Measurements from ENCODE around the gene CASZ1.

The CASZ1 gene

DNA sequence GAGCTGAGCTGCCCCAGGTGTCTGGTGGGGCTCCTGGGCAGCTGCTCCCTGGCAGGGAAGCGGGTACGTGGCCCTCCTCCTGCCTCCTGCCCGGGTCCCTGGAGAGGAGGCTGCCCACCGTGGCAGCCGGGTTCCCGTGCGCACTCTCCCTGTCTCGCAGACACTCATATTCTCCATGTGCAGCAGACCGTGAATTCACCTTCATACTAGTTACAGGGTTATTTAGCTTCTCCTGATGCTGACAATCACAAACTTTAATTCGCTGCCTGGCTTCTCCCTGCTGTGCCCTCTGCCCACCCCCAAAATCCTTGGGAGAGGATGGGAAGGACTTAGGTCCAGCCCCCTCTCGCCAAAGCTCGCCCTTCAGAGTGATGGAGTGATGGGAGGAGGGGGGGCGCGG lies 95.3 kb downstream of the CASZ1 start:
- TF ChIP-seq TEAD4 (IDR thresholded peaks at IDR 0.05) (no peak), FOXM1 (IDR thresholded peaks at IDR 0.05; ENCODE audit: borderline replicate concordance, low read depth) (no peak), TAF1 (IDR thresholded peaks at IDR 0.05; ENCODE audit: low read depth) (no peak), RAD21 (IDR thresholded peaks at IDR 0.05; ENCODE audit: low read depth) (no peak), CEBPB (IDR thresholded peaks at IDR 0.05) (no peak), CREB1 (IDR thresholded peaks at IDR 0.05; ENCODE audit: low read depth) (no peak), YY1 (IDR thresholded peaks at IDR 0.05; ENCODE audit: low read depth) (no peak), NFIC (IDR thresholded peaks at IDR 0.05) (no peak)
- TF ChIP-seq, protein P1, sequence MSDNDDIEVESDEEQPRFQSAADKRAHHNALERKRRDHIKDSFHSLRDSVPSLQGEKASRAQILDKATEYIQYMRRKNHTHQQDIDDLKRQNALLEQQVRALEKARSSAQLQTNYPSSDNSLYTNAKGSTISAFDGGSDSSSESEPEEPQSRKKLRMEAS (IDR thresholded peaks at IDR 0.05), result no peak
- TF ChIP-seq, protein P2, sequence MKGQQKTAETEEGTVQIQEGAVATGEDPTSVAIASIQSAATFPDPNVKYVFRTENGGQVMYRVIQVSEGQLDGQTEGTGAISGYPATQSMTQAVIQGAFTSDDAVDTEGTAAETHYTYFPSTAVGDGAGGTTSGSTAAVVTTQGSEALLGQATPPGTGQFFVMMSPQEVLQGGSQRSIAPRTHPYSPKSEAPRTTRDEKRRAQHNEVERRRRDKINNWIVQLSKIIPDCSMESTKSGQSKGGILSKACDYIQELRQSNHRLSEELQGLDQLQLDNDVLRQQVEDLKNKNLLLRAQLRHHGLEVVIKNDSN (IDR thresholded peaks at IDR 0.05), result no peak

DNA sequence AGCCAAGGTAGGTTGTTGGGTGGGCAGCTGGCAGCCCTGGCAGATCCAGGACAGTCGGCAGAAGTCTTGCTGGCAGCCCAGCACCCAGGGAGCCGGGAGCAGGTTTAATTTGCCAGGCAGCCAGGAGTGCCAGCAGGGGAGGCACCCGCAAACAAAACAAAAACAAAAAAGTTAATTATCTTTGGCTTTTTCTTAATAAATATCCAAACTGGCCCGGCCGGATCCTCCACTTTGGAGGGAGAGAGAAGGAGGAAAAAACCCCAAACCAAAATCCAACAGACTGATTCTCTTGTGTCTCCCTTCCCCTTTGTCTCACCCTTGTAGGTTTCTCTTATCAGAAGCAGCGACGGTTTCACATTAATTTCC lies 97.0 kb downstream of the CASZ1 start:
- TF ChIP-seq EP300 (IDR thresholded peaks at IDR 0.05; ENCODE audit: borderline replicate concordance), result no peak
- TF ChIP-seq, protein P1 (IDR thresholded peaks at IDR 0.05), result no peak
- TF ChIP-seq, protein P2 (IDR thresholded peaks at IDR 0.05), result no peak
- TF ChIP-seq TEAD4 (IDR thresholded peaks at IDR 0.05), result no peak
- no peak for TF ChIP-seq TCF12 (IDR thresholded peaks at IDR 0.05; ENCODE audit: low read depth)
- no peak for TF ChIP-seq CREB1 (IDR thresholded peaks at IDR 0.05; ENCODE audit: low read depth)
- TF ChIP-seq RAD21 (IDR thresholded peaks at IDR 0.05; ENCODE audit: low read depth), result no peak
- TF ChIP-seq NFIC (IDR thresholded peaks at IDR 0.05), result no peak
- no peak for TF ChIP-seq ZBTB7A (IDR thresholded peaks at IDR 0.05; ENCODE audit: low read depth)
- TF ChIP-seq CEBPB (IDR thresholded peaks at IDR 0.05), result no peak
- no peak for TF ChIP-seq EGR1 (IDR thresholded peaks at IDR 0.05)
- TF ChIP-seq FOXM1 (IDR thresholded peaks at IDR 0.05; ENCODE audit: borderline replicate concordance, low read depth), result no peak
- TF ChIP-seq, protein P3, sequence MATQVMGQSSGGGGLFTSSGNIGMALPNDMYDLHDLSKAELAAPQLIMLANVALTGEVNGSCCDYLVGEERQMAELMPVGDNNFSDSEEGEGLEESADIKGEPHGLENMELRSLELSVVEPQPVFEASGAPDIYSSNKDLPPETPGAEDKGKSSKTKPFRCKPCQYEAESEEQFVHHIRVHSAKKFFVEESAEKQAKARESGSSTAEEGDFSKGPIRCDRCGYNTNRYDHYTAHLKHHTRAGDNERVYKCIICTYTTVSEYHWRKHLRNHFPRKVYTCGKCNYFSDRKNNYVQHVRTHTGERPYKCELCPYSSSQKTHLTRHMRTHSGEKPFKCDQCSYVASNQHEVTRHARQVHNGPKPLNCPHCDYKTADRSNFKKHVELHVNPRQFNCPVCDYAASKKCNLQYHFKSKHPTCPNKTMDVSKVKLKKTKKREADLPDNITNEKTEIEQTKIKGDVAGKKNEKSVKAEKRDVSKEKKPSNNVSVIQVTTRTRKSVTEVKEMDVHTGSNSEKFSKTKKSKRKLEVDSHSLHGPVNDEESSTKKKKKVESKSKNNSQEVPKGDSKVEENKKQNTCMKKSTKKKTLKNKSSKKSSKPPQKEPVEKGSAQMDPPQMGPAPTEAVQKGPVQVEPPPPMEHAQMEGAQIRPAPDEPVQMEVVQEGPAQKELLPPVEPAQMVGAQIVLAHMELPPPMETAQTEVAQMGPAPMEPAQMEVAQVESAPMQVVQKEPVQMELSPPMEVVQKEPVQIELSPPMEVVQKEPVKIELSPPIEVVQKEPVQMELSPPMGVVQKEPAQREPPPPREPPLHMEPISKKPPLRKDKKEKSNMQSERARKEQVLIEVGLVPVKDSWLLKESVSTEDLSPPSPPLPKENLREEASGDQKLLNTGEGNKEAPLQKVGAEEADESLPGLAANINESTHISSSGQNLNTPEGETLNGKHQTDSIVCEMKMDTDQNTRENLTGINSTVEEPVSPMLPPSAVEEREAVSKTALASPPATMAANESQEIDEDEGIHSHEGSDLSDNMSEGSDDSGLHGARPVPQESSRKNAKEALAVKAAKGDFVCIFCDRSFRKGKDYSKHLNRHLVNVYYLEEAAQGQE (IDR thresholded peaks at IDR 0.05; ENCODE audit: low read depth), result no peak

DNA sequence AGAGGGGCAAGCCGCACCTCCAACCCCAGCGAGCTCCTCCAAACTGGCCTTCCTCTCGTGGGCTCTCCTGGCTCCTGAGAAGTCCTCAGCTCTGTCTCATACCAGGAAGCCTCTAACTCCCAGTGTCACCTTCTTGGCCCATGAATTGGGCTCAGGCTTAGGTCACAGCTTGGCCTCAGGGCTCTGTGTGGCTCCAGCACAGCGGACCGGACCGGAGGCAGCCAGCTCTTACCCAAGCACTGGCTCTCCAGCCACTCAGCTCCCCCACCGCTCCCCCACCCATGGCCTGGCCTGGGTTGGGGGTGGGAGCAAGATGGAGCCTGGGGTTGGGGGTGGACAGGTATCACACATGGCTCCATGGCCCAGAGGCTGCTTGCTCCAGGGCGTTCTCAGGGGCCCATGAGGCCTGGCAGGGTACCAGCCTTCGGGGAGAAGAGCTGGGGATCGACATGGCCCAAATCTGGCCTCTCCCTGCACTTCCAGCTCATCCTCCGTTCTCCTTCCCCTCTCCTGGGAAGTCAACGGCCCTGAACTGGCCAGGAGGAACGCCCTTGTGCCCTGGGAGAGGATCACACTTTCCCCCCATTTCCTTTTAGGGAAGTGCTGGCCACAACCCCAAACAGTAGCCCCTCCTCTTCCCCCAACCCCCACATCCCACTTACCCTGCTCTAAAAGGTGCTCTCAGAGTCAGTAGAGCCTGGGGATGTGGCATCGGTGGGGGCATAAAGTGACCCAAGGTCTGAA lies 97.5 kb downstream of the CASZ1 start:
- TF ChIP-seq TEAD4 (IDR thresholded peaks at IDR 0.05), result no peak

DNA sequence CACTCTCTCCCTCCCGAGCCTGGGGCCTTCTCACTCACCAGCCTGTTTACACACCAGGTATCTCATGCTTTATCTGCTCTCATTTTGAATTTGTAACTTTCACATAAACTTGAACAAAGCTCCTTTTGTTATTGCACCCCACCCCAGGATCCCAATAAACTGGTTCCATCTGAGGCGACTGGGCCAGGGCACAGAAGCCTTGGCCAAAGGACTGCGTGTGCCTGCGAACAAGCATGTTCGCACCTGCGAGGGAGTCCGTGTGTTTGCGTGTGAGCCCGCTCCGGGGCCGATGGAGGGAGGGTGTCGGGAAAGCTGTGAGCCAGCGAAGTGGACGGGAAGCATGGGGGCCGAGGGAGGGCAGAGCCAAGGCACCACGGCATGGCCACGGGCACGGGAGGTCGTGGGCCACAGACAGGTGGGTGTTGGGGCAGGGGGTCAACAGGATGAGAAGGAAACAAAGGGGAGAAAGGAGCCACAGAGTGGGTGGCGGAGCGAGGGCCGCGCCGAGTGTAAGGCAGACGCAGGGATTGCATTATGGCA lies 98.8 kb downstream of the CASZ1 start:
- TF ChIP-seq NFIC (IDR thresholded peaks at IDR 0.05), result no peak
- no peak for TF ChIP-seq CEBPB (IDR thresholded peaks at IDR 0.05)
- no peak for TF ChIP-seq EP300 (IDR thresholded peaks at IDR 0.05; ENCODE audit: borderline replicate concordance)
- no peak for TF ChIP-seq RAD21 (IDR thresholded peaks at IDR 0.05; ENCODE audit: low read depth)
- TF ChIP-seq, protein P3 (IDR thresholded peaks at IDR 0.05; ENCODE audit: low read depth), result no peak
- no peak for TF ChIP-seq FOXM1 (IDR thresholded peaks at IDR 0.05; ENCODE audit: borderline replicate concordance, low read depth)
- no peak for TF ChIP-seq YY1 (IDR thresholded peaks at IDR 0.05; ENCODE audit: low read depth)

DNA sequence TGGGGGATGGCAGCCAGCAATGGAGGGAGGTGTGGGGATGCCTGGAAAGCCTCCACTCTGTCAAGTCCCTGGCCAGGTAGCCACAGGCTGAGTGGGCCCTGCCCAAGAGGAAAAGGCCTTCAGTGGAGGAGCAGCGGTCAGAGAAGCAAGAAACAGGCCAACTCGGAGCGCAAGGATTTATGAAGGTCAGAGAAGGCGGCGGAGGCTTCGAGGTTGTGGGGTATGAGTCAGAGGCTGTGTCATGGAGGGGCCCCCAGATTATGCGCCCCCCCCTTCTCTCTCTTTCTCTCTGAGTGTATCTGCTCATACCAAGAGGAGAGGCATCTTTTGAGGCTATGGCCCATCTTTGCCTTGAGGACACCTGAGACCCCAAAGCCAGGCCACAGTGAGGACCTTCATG lies 99.5 kb downstream of the CASZ1 start:
- TF ChIP-seq RAD21 (IDR thresholded peaks at IDR 0.05; ENCODE audit: low read depth) (no peak), CEBPB (IDR thresholded peaks at IDR 0.05) (no peak), NFIC (IDR thresholded peaks at IDR 0.05) (no peak)

DNA sequence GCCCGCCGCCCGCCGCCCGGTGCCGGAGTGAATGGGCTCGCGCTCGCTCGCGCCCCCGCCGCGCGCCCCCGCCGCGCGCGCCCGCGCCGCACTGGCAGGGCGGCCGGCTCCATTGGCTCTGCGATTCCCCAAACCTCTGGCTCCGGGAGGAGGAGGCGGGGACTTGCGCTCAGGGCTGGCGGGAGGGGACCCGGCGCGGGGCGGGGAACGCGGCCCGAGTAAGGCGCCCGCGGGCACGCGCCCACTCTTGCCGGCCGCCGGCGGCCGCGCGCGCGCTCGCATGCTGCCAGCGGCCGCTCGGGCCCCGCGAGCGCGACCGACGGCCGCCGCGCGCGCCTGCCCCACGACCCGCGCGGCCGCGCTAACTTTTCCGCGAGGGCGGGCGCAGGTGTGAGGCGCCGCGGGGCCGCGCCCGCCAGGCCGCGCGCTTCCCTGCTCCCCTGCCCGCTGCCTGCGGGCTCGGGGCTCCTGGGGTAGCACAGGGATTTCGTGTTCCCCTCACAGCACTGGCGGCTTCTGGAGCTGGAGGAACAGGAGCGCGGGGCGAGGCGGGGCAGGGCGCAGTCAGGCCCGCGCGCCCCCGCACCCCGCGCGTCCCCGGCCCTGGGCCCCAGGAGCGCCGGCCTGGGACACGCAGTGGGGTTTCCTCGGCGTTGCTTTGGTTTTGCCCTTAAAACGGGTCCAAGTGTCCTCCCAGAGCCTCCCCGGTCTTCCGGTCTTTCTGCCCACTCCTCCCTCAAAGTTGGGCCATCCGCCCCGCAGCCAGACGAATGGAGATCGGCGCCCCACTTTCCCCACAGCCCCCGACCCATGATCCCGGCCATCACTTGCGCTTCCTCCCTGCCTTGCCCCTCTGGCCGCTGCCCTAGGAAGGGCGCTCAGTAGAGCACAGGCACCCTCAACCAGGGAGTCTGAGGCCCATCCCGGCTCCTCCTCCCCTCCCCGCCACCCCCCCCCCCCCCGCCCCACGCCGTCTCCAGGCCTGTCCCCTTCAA lies 101.5 kb downstream of the CASZ1 start:
- no peak for TF ChIP-seq YY1 (IDR thresholded peaks at IDR 0.05; ENCODE audit: low read depth)
- TF ChIP-seq ZBTB7A (IDR thresholded peaks at IDR 0.05; ENCODE audit: low read depth), result no peak
- TF ChIP-seq, protein P3 (IDR thresholded peaks at IDR 0.05; ENCODE audit: low read depth), result no peak
- no peak for TF ChIP-seq EGR1 (IDR thresholded peaks at IDR 0.05)
- TF ChIP-seq TCF12 (IDR thresholded peaks at IDR 0.05; ENCODE audit: low read depth), result no peak
- TF ChIP-seq CEBPB (IDR thresholded peaks at IDR 0.05), result no peak
- TF ChIP-seq EP300 (IDR thresholded peaks at IDR 0.05; ENCODE audit: borderline replicate concordance), result no peak
- no peak for TF ChIP-seq TAF1 (IDR thresholded peaks at IDR 0.05; ENCODE audit: low read depth)
- TF ChIP-seq, protein P2 (IDR thresholded peaks at IDR 0.05), result no peak
- TF ChIP-seq, protein P1 (IDR thresholded peaks at IDR 0.05), result no peak; the same call in 1 of the 2 replicates
- TF ChIP-seq CREB1 (IDR thresholded peaks at IDR 0.05; ENCODE audit: low read depth), result no peak
- no peak for TF ChIP-seq TEAD4 (IDR thresholded peaks at IDR 0.05)
- TF ChIP-seq FOXM1 (IDR thresholded peaks at IDR 0.05; ENCODE audit: borderline replicate concordance, low read depth), result no peak
- no peak for TF ChIP-seq RAD21 (IDR thresholded peaks at IDR 0.05; ENCODE audit: low read depth)
- TF ChIP-seq NFIC (IDR thresholded peaks at IDR 0.05), result no peak

Data from Ishikawa (cell line).